ENCODE data around the gene INO80D.

The INO80D gene

DNA sequence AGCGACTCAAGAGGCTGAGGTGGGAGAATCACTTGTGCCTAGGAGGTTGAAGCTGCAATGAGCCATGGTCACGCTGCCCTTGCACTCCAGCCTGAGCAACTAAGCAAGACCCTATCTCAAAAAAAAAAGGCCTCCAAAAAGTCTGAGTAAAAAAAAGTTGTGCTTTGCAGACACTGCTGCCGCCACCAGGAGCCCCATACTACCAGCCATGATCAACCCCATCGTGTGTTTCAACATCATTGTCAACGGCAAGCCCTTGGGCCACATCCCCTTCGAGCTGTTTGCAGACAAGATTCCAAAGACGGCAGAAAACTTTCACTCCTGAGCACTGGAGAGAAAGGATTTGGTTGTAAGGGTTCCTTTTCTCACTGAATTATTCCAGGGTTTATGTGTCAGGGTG, 137.1 kb downstream of the INO80D start (continued):
- TF ChIP-seq, protein P1, sequence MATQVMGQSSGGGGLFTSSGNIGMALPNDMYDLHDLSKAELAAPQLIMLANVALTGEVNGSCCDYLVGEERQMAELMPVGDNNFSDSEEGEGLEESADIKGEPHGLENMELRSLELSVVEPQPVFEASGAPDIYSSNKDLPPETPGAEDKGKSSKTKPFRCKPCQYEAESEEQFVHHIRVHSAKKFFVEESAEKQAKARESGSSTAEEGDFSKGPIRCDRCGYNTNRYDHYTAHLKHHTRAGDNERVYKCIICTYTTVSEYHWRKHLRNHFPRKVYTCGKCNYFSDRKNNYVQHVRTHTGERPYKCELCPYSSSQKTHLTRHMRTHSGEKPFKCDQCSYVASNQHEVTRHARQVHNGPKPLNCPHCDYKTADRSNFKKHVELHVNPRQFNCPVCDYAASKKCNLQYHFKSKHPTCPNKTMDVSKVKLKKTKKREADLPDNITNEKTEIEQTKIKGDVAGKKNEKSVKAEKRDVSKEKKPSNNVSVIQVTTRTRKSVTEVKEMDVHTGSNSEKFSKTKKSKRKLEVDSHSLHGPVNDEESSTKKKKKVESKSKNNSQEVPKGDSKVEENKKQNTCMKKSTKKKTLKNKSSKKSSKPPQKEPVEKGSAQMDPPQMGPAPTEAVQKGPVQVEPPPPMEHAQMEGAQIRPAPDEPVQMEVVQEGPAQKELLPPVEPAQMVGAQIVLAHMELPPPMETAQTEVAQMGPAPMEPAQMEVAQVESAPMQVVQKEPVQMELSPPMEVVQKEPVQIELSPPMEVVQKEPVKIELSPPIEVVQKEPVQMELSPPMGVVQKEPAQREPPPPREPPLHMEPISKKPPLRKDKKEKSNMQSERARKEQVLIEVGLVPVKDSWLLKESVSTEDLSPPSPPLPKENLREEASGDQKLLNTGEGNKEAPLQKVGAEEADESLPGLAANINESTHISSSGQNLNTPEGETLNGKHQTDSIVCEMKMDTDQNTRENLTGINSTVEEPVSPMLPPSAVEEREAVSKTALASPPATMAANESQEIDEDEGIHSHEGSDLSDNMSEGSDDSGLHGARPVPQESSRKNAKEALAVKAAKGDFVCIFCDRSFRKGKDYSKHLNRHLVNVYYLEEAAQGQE (tag by site-specific recombination; IDR thresholded peaks at IDR 0.05), result no peak
- TF ChIP-seq, protein P2, sequence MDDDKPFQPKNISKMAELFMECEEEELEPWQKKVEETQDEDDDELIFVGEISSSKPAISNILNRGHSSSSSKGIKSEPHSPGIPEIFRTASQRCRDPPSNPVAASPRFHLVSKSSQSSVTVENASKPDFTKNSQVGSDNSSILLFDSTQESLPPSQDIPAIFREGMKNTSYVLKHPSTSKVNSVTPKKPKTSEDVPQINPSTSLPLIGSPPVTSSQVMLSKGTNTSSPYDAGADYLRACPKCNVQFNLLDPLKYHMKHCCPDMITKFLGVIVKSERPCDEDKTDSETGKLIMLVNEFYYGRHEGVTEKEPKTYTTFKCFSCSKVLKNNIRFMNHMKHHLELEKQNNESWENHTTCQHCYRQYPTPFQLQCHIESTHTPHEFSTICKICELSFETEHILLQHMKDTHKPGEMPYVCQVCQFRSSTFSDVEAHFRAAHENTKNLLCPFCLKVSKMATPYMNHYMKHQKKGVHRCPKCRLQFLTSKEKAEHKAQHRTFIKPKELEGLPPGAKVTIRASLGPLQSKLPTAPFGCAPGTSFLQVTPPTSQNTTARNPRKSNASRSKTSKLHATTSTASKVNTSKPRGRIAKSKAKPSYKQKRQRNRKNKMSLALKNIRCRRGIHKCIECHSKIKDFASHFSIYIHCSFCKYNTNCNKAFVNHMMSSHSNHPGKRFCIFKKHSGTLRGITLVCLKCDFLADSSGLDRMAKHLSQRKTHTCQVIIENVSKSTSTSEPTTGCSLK (tag by site-specific recombination; IDR thresholded peaks at IDR 0.05), result no peak
- no peak for TF ChIP-seq HOXC10 (CRISPR knock-in tag; IDR thresholded peaks at IDR 0.05)
- TF ChIP-seq, protein P3, sequence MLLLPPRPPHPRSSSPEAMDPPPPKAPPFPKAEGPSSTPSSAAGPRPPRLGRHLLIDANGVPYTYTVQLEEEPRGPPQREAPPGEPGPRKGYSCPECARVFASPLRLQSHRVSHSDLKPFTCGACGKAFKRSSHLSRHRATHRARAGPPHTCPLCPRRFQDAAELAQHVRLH (tag by site-specific recombination; IDR thresholded peaks at IDR 0.05), result no peak
- no peak for TF ChIP-seq ZBTB7A (tag by site-specific recombination; IDR thresholded peaks at IDR 0.05; ENCODE audit: low read depth)
- TF ChIP-seq, protein P4, sequence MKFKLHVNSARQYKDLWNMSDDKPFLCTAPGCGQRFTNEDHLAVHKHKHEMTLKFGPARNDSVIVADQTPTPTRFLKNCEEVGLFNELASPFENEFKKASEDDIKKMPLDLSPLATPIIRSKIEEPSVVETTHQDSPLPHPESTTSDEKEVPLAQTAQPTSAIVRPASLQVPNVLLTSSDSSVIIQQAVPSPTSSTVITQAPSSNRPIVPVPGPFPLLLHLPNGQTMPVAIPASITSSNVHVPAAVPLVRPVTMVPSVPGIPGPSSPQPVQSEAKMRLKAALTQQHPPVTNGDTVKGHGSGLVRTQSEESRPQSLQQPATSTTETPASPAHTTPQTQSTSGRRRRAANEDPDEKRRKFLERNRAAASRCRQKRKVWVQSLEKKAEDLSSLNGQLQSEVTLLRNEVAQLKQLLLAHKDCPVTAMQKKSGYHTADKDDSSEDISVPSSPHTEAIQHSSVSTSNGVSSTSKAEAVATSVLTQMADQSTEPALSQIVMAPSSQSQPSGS (tag by site-specific recombination; IDR thresholded peaks at IDR 0.05; ENCODE audit: low read depth), result no peak
- TF ChIP-seq ZNF221 (tag by site-specific recombination; IDR thresholded peaks at IDR 0.05; ENCODE audit: borderline replicate concordance), result no peak
- TF ChIP-seq SP2 (tag by site-specific recombination; IDR thresholded peaks at IDR 0.05), result no peak
- TF ChIP-seq, protein P5, sequence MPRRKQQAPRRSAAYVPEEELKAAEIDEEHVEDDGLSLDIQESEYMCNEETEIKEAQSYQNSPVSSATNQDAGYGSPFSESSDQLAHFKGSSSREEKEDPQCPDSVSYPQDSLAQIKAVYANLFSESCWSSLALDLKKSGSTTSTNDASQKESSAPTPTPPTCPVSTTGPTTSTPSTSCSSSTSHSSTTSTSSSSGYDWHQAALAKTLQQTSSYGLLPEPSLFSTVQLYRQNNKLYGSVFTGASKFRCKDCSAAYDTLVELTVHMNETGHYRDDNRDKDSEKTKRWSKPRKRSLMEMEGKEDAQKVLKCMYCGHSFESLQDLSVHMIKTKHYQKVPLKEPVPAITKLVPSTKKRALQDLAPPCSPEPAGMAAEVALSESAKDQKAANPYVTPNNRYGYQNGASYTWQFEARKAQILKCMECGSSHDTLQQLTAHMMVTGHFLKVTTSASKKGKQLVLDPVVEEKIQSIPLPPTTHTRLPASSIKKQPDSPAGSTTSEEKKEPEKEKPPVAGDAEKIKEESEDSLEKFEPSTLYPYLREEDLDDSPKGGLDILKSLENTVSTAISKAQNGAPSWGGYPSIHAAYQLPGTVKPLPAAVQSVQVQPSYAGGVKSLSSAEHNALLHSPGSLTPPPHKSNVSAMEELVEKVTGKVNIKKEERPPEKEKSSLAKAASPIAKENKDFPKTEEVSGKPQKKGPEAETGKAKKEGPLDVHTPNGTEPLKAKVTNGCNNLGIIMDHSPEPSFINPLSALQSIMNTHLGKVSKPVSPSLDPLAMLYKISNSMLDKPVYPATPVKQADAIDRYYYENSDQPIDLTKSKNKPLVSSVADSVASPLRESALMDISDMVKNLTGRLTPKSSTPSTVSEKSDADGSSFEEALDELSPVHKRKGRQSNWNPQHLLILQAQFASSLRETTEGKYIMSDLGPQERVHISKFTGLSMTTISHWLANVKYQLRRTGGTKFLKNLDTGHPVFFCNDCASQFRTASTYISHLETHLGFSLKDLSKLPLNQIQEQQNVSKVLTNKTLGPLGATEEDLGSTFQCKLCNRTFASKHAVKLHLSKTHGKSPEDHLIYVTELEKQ (tag by site-specific recombination; IDR thresholded peaks at IDR 0.05; ENCODE audit: borderline replicate concordance), result no peak
- TF ChIP-seq SCRT1 (tag by site-specific recombination; IDR thresholded peaks at IDR 0.05; ENCODE audit: borderline replicate concordance), result no peak
- TF ChIP-seq ZNF175 (tag by site-specific recombination; IDR thresholded peaks at IDR 0.05), result no peak
- TF ChIP-seq, protein P6, sequence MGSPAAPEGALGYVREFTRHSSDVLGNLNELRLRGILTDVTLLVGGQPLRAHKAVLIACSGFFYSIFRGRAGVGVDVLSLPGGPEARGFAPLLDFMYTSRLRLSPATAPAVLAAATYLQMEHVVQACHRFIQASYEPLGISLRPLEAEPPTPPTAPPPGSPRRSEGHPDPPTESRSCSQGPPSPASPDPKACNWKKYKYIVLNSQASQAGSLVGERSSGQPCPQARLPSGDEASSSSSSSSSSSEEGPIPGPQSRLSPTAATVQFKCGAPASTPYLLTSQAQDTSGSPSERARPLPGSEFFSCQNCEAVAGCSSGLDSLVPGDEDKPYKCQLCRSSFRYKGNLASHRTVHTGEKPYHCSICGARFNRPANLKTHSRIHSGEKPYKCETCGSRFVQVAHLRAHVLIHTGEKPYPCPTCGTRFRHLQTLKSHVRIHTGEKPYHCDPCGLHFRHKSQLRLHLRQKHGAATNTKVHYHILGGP (tag by site-specific recombination; IDR thresholded peaks at IDR 0.05), result no peak
- no peak for TF ChIP-seq ZNF274 (IDR thresholded peaks at IDR 0.05; ENCODE audit: low read length)
- TF ChIP-seq ZNF274 (tag by site-specific recombination; IDR thresholded peaks at IDR 0.05; ENCODE audit: borderline replicate concordance), result no peak

DNA sequence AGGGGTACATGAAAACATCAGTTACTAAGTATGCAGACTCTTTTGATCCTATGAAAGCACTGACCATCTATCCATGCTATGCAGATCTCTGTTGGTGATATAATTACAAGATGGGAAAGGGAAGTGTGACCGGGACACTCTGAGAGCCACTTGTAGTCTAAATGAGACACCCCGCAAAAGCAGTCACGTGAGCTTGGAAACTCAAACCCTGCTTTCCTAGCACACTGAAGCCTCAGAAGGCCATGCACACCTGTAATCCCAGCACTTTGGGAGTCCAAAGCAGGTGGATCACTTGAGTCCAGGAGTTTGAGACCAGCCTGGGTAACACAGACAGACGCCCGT, 137.5 kb downstream of the INO80D start:
- POLR2A ChIA-PET, result no interaction called here
- no peak for TF ChIP-seq IKZF3 (tag by site-specific recombination; IDR thresholded peaks at IDR 0.05)
- no peak for TF ChIP-seq GLIS2 (tag by site-specific recombination; IDR thresholded peaks at IDR 0.05)
- TF ChIP-seq, protein P7, sequence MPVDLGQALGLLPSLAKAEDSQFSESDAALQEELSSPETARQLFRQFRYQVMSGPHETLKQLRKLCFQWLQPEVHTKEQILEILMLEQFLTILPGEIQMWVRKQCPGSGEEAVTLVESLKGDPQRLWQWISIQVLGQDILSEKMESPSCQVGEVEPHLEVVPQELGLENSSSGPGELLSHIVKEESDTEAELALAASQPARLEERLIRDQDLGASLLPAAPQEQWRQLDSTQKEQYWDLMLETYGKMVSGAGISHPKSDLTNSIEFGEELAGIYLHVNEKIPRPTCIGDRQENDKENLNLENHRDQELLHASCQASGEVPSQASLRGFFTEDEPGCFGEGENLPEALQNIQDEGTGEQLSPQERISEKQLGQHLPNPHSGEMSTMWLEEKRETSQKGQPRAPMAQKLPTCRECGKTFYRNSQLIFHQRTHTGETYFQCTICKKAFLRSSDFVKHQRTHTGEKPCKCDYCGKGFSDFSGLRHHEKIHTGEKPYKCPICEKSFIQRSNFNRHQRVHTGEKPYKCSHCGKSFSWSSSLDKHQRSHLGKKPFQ (tag by site-specific recombination; IDR thresholded peaks at IDR 0.05), result no peak
- TF ChIP-seq ZBTB48 (tag by site-specific recombination; IDR thresholded peaks at IDR 0.05), result no peak
- TF ChIP-seq ZNF202 (tag by site-specific recombination; IDR thresholded peaks at IDR 0.05; ENCODE audit: borderline replicate concordance), result no peak

More for the DNA sequence above, 137.5 kb downstream of the INO80D start:
- Histone ChIP-seq H3K36me3 (ENCODE audit: control insufficient read depth in 2 of 2, insufficient read depth in 1 of 2, low read length in 2 of 2) (no peaks in the 10 kb centered on the region), H3K4me3 (ENCODE audit: low read depth, low read length) (no peak overlapping the region), H3K27ac (ENCODE audit: extremely low read depth, low read depth, low read length) (no peak overlapping the region), H3K9me3 (ENCODE audit: control insufficient read depth, insufficient read depth, low read depth, low read length) (no peaks in the 10 kb centered on the region), H3K4me1 (ENCODE audit: control insufficient read depth, insufficient read depth, low read length) (no peaks in the 10 kb centered on the region)
- CTCF ChIA-PET, result interaction anchor here (0.5 to 3.9 kb wide), 33 partner anchors 8 to 1877 kb away, joined by 3 to 27 read pairs (median 5); no protein-coding TSS in a partner anchor

Measured in HEK293 (cell line).